Astrocyte of the spinal cord (primary cell): ENCODE results near the gene TMTC3.
"Not testable (repeated sequence)": the region's sequence is repeated elsewhere in the genome, so short reads cannot be mapped to it uniquely, and the experiment has no call there.

Source experiments
- DNase-seq: peaks from one replicate; pipeline ENCODE4 v3.0.0; 2011; ENCODE audit warnings: low read depth, low spot score
- H3K4me3 ChIP-seq: 2 replicates; pipeline ENCODE4 v1.5.1; 2011; ENCODE audit warnings: low read depth, mild to moderate bottlenecking, low read length, moderate library complexity
- in situ Hi-C: cut with HindIII; loops from 2 replicates; pipeline ENCODE4 v1.10.0; 2017; ENCODE audit warnings: low sequenced_read_pairs
- TF ChIP-seq, protein P1 (sequence below): IDR thresholded peaks from 2 replicates; pipeline ENCODE4 v1.5.1; 2012; ENCODE audit warnings: low read depth, mild to moderate bottlenecking, low read length, inconsistent platforms

TMTC3 gene

DNA sequence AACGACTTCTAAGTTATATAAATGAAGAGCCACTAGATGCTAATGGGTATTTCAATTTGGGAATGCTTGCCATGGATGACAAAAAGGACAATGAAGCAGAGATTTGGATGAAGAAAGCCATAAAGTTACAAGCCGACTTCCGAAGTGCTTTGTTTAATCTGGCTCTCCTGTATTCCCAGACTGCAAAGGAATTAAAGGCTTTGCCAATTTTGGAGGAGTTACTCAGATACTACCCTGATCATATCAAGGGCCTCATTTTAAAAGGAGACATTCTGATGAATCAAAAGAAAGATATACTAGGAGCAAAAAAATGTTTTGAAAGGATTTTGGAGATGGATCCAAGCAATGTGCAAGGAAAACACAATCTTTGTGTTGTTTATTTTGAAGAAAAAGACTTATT is 52.8 kb downstream of the TMTC3 start:
- in situ Hi-C loops, result no loop called here

GRCh38 chr12:88200029-88200428 is 57.9 kb downstream of the TMTC3 start:
- H3K4me3 ChIP-seq, result no peak overlapping the region
- no peak for DNase-seq
- in situ Hi-C loops, result no loop called here
- TF ChIP-seq, protein P1, sequence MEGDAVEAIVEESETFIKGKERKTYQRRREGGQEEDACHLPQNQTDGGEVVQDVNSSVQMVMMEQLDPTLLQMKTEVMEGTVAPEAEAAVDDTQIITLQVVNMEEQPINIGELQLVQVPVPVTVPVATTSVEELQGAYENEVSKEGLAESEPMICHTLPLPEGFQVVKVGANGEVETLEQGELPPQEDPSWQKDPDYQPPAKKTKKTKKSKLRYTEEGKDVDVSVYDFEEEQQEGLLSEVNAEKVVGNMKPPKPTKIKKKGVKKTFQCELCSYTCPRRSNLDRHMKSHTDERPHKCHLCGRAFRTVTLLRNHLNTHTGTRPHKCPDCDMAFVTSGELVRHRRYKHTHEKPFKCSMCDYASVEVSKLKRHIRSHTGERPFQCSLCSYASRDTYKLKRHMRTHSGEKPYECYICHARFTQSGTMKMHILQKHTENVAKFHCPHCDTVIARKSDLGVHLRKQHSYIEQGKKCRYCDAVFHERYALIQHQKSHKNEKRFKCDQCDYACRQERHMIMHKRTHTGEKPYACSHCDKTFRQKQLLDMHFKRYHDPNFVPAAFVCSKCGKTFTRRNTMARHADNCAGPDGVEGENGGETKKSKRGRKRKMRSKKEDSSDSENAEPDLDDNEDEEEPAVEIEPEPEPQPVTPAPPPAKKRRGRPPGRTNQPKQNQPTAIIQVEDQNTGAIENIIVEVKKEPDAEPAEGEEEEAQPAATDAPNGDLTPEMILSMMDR, result no peak

More for the DNA sequence above, 52.8 kb downstream of the TMTC3 start:
- TF ChIP-seq, protein P1, result no peak
- no peak overlapping the region for H3K4me3 ChIP-seq
- no peak for DNase-seq

DNA sequence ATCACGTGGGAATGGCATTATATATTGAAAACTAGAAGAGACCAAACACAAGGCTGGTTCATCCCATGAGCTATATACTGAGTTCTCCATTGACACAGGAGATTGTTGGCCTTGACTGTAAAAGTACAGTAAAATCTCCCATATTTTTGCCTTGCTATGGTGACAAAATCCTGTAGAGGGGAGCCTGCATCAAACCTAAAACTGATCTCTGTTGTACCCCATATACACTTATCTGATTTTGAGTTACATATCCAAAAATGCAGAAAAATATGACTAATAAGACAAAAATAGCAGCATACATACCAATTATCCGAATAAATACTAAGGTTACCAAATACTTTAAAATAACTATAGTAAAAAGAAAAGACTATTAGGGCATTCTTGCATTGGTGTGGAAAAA is 60.4 kb downstream of the TMTC3 start:
- in situ Hi-C loops, result no loop called here
- H3K4me3 ChIP-seq, result no peak overlapping the region
- TF ChIP-seq, protein P1, result no peak
- no peak for DNase-seq

DNA sequence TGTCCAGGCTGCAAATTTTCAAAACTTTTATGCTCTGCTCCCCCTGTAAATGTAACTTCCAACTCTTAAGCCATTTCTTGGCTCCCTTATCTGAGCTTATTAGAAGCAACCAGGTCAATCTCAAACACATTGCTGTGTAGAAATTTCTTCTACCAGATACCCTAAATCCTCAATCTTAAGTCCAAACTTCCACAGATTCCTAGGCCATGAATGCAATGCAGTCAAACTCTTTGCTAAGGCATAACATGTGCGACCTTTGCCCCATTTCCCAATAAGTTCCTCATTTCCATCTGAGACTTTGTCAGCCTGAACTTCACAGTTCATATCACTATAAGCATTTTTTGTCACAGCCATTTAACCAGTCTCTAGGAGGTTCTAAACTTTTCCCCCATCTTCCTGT is 64.5 kb downstream of the TMTC3 start:
- TF ChIP-seq, protein P1, result no peak
- in situ Hi-C loops, result no loop called here
- DNase-seq, result no peak
- H3K4me3 ChIP-seq, result no peak overlapping the region

DNA sequence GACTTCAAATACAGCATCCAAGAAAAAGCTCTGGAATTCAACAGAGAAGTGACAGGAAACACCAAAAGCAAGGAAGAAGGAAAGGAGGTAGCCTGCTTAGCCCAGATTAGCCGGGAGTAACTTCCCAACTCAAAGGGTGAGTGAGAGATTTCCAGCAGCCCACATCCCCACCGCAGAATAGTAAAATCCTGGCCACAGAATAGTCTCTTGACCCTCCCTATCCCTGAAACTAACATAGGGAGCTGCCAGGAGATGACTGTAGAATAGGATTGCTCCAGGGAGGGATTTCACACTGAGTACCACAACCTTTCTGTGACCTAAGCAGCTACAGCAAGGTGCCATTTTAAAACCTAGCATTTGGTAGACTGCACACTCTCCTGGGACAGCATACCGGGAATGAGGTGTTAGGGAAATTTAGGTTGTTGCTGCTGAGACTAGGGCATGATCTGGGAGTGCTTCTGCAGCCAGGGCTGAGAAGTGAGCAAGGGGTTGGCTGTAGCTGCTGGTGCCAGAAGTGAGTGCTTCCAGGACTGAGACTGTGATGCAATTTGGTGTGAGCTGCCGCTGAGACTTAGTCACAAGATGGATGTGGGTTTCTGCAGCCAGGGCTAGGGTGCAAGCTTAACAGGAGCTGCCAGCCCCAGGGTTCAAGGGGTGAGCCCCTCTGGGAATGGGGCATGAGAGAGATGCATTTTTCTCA is 66.0 kb downstream of the TMTC3 start:
- H3K4me3 ChIP-seq, result no peak overlapping the region
- TF ChIP-seq, protein P1, result no peak
- peak; percentile 28 for DNase-seq
- in situ Hi-C loops, result no loop called here

DNA sequence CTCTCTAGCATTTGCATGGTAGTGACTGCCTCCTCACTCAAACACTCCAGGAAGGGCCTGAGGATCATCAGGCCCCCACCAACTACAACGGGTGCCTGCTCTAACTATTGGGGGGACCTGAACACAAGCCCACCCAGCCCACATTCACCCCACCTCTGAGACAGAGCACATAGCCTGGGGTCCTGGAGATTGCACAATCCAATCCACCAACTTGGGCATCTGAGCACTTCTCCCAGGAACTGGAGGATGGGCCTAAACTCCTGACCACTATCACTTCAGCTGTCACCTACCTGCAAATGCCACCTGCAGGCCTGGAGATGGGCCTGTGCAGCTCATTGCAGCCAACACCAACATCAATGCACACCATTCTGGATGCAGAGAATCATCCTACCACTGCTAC is 66.6 kb downstream of the TMTC3 start:
- no peak for DNase-seq
- no peak overlapping the region for H3K4me3 ChIP-seq
- in situ Hi-C loops, result no loop called here
- TF ChIP-seq, protein P1, result no peak

DNA sequence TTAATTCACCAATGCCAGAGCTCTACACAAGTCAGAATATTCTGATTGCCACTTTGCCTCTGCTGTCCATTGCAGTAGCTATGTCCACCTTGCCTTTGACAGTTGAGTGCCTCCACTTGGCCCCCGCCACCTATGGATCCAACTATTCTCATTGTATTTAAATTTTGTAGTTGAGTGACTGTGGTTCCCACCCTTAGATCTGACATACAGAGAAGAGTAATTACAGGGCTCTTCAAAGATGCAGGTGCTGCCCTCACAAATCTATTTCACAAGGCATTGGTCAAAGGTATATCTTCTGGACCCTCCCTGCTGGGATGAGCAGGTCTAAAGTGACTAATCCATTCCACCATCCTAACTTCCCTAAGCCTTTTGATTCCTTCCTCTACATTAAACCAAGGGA is 68.2 kb downstream of the TMTC3 start:
- H3K4me3 ChIP-seq, in situ Hi-C loops, DNase-seq: not testable (repeated sequence)
